Measurements from ENCODE around the gene ABCA13.

ABCA13 gene

DNA sequence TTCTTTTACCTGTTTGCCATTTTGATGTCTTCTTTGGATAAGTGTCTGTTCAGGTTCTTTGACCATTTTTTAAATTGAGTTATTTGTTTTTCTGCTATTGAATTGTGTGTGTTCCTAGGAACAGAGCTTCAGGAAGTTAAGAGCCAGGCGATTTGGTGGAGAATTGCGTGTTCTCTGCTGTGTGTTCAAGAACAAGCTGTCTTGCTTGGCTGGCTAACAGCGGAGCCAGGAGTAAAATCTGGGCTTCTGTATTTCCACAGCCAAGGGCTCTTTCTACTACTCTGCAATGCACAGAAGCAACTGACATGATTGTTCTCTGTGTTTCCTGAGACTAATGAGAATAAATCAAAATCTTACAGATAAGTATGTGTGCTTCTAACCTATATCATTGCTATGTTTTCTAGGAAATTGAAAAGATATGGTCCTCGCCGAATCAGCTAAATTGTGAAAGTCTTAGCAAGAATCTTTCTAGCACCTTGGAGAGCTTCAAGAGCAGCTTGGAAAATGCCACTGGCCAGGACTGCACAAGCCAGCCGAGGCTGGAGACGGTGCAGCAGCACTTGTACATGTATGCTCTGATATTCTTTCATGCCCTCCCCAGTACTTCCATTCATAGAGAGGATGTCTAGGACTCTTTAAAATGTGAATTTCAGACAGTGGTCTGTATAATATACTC is 124.2 kb downstream of the ABCA13 start:
- no peak for DNase-seq (ENCODE audit: low read depth in 1 of 2, low spot score in 1 of 2)

DNA sequence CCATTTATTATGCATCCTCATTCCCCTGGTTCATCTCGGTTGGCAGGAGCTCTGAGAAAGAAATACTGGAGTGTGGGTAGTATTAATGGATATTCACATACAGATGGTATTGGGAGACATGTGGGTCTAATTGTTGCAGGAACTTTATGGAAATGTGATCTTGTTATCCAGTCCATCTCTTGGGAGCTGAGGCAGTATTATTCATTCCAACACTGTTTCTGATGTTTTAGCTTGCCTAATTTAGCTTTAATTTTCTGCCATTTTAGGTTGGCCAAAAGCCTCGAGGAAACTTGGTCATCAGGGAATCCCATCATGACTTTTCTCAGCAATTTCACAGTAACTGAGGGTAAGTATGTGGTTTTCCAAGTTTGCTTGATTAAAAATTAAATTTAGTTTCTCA is 125.7 kb downstream of the ABCA13 start:
- DNase-seq (ENCODE audit: low read depth in 1 of 2, low spot score in 1 of 2): no peak

DNA sequence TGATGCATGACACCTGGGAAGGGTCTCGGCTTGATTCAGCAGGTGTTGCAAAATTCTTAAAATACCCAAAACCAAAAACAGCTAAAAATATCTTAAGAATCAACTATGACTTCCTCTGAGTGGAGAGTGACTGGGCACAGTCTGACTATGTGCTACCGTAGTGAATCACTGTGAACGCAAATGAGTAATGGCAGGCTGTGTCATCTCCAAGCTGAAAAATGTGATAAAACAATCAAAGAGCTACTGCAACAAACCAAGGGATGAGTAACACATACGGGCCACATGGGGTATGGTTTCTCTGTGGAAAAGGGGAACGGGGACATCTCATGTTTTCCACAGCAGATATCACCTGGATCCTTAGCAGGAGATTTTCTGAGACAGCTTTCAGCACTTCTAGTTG is 127.5 kb downstream of the ABCA13 start:
- no peak for DNase-seq (ENCODE audit: low read depth in 1 of 2, low spot score in 1 of 2)

DNA sequence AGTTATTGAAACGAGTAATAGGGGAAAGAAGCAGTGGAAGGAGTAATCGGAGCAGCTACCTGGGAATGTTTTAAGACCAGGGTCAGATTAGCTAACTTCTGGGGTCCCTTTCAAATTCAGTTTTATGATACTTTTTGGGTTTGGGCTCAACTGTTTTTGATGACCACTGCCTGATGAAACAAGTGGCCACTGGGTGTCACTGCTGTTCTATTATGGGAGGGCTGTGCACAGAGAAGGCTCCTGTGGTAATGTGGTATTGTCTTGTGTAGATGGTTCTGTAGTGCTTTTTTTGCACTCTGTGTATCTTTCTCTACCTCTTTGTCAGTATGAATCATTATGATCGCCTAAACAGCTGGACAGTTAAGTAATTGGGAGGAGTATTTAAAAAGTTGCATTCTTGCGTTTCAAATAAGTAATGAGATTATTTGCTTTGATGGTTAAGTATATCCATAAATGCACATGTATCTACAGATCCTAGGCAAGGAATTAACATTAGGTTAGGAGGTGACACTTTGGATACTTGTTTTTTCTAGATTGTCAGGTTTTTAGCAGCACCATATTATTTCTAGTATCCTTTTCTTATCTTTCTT is 128.4 kb downstream of the ABCA13 start:
- DNase-seq (ENCODE audit: low read depth in 1 of 2, low spot score in 1 of 2): no peak

DNA sequence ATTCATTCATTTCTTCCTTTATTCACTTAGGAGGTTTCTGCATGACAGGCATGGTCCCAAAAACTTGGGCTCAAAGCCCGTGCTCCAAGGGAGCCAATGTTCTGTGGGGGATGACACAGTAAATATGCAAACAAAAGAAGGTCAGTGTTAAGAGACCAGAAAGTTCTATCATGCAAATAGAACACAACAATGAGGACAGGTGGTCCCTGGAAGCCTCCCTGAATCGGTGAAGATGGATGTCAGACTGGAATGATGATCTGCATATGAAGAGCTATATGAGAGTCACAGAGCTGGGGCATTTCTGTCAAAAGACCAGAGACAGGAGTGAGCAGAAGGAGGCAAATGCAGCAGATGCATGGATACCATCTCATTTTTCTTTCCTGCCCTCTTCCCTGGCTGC is 129.0 kb downstream of the ABCA13 start:
- no peak for DNase-seq (ENCODE audit: low read depth in 1 of 2, low spot score in 1 of 2)

DNA sequence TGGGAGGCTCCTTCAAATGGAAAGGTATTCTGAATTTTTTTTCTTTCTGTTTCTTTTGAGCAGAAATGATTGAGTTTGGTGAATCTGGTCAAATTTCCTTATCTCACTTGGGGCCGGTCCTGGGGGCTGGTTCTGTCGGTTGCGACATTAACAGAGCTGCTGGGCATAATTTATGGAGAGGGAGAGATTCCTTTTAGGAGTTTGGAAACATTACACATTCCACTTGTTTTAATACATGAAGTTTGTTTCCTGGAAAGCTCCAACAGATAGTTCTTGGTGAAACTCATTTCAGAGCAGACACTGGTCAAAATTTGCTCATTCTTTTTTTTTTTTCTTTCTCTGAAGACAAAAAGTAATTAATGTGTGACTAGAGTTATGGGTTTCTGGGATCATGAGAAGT is 129.9 kb downstream of the ABCA13 start:
- no peak for DNase-seq (ENCODE audit: low read depth in 1 of 2, low spot score in 1 of 2)

- DNase-seq (ENCODE audit: low read depth in 1 of 2, low spot score in 1 of 2): no peak
Observed at GRCh38 chr7:48304641-48305040, 133.4 kb downstream of the ABCA13 start.

DNA sequence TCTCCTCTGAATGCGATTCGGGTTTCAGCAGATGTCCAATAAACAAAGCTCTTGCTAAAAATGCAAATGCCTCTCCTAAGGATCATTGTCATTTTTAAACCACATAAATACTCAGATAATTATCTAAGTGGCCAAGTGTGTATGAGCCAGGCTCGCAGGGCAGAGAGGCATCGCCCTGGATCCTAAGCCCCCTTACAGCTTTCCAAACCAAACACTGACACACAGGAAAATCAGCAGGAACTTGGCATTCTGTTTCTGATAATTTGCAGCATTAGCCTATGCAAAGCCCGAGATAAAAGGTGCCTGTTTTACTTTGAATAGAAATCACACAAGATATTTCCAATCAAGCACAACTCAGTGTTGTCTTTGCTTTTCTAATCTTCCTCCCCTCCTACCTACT is 134.4 kb downstream of the ABCA13 start:
- no peak for DNase-seq (ENCODE audit: low read depth in 1 of 2, low spot score in 1 of 2)

DNA sequence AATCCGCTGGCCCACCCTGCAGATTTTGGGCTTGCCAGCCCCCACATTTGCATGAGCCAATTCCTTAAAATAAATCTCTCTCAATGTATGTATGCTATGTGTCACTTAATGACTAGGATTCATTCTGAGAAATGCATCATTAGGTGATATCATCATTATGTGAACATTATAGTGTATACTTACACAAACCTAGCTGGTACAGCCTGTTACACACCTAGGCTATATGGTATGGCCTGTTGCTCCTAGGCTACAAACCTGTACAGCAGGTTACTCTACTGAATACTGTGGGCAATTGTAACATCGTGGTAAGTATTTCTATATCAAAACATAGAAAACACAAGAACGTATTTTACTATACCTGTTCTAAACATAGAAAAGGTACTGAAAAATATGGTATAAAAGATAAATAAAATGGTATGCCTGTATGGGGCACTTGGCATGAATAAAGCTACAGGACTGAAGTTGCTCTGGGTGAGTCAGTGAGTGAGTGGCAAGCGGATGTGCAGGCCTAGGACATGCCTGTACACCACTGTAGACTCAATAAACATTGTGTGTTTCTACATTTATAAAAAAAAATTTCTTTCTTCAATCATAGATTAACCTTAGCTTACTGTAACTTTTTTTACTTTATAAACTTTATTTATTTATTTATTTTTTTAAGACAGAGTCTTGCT is 135.9 kb downstream of the ABCA13 start:
- DNase-seq (ENCODE audit: low read depth in 1 of 2, low spot score in 1 of 2): no peak

DNA sequence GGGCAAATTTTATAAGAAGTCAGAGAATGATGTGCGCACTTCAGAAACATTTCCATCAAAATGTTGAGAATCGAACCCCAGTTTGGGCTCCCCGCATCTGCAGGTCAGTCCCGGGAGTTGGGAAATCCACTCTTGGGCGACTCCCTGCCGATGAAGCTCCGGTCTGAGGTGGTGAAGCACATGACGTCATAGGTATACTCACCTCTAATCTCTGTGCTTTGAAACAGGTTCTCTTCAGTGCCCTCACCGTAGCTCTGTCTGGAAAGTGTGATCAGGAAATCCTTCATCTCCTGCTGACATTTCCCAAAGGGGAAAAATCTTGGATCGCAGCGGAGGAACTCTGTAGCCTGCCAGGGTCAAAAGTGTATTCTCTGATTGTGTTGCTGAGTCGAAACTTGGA is 138.5 kb downstream of the ABCA13 start:
- DNase-seq (ENCODE audit: low read depth in 1 of 2, low spot score in 1 of 2): no peak

- DNase-seq (ENCODE audit: low read depth in 1 of 2, low spot score in 1 of 2): no peak
Observed at GRCh38 chr7:48311464-48312100, 140.3 kb downstream of the ABCA13 start.

- DNase-seq (ENCODE audit: low read depth in 1 of 2, low spot score in 1 of 2): no peak
Observed at GRCh38 chr7:48312151-48312550, 140.9 kb downstream of the ABCA13 start.

- no peak for DNase-seq (ENCODE audit: low read depth in 1 of 2, low spot score in 1 of 2)
Observed at GRCh38 chr7:48316768-48317167, 145.5 kb downstream of the ABCA13 start.

- DNase-seq (ENCODE audit: low read depth in 1 of 2, low spot score in 1 of 2): no peak
Observed at GRCh38 chr7:48317360-48317759, 146.1 kb downstream of the ABCA13 start.

DNA sequence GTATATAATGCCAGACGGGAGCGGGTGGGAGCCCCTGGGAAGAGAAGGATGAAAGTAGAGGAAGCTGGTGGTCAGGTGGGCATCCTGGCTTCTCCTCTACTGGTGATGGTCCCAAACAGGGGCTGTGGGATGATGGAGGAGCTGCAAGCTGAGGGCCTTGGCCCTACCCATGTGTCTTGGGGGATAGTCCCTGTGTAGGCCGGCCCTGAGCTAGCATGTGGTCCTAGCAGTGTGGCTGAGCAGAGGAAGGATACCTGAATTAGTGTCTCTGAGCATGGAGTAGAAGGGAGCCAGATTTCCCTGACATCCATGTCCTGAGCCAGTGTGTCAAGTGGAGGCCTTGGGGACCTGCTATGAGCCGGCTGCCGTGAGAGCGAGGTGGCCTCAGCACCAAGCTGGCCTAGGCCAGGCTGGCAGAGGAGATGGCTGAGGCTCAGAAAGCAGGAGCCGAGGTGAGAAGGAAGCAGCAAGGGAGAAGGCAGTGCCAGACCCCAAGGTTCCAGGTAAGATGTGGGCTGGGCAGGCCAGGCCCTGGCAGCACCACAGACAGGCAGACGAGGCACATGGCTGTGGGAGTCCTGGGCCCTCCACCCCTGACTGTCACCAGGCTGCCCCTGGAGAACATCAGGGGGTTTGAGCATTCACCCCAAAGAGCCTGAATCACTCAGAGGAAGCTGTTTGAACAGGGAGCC is 150.2 kb downstream of the ABCA13 start:
- DNase-seq (ENCODE audit: low read depth in 1 of 2, low spot score in 1 of 2): no peak

DNA sequence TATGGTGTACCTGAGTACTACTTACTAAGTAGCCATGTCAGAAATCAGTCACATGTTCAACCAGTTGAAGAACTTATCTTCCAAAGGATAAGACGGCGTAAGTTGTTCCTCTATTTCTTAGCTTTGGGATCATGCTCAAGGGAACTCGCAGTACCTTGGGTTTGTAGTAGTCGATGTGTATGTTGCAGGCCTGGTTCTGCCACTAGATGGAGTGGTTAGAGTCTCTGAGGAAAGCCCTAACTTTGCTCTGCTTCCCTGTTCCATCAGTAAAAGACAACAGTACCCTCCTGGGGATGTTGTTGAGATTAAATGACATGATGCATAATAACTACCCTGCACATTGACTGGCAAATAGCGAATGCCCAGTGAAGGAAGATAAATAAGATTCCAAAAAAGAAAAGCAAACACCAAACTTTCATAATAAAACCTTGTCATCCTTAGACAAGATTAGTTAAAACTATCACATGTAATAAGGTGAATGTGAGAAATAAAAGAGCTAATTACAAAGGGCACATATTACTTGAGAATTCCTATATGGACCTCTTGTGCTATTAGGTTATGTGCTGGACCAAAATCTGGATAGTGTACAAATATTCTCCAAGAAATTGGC is 165.9 kb downstream of the ABCA13 start:
- no peak for DNase-seq (ENCODE audit: low read depth in 1 of 2, low spot score in 1 of 2)

DNA sequence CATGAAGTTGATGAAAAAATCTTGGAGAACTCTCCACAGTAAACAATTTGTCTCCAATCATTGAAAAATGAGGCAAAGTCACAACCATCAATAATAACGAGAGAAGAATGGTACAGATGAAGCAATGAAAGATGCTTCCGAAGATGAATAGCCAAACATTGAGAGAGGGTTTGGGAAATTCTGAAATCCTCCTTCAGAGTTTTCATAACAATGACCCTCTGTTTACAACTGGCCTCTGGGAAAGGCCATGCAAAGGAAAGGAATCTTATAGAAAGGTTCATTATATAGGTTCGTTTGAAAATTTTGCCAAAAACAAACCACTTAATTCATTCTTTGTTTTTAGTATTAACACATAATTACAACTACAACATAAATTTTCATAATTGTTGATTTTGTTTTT is 166.5 kb downstream of the ABCA13 start:
- no peak for DNase-seq (ENCODE audit: low read depth in 1 of 2, low spot score in 1 of 2)

DNA sequence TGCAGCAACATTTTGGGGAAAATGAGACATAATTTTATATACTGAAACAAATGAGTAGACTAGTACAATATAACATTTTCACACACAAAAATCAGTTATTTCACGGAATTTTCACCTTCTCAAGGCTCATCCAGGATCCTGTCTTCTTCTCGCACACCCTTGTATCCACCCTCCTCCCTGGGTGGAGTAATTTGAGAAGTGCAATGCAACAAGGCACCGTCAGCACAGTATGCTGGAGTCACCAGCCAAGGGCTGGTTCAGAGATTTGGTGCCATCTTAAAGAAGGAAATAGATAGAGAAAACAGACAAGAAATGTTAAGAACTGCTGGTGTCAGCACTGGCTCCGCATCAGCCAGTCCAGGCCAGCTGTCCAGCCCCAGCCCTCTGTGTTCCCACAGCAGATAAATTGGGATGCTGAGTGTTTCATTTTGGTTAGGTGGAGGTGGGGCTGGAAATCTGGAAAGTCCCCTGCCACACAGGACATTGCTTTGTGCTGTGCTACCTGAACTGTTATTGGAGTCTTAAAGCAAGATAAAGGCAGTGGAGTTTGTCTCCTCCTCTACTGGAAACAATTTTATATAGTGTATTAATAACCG is 176.1 kb downstream of the ABCA13 start:
- no peak for DNase-seq (ENCODE audit: low read depth in 1 of 2, low spot score in 1 of 2)

DNA sequence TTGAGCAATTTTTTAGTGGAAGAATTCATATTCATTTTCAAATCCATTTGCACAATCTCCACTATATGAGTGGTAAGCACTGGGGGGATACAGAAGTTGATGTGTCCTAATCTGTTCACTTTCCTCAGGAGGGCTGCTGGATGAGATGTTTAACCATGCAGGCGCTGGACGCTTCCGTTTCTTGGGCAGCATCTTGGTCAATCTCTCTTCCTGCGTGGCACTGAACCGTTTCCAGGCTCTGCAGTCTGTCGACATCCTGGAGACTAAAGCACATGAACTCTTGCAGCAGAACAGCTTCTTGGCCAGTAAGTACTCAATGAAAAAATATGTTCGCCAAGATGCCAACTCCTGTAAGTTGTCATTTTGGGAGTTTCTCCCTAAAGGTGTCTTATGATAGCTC is 179.3 kb downstream of the ABCA13 start:
- DNase-seq (ENCODE audit: low read depth in 1 of 2, low spot score in 1 of 2): no peak

DNA sequence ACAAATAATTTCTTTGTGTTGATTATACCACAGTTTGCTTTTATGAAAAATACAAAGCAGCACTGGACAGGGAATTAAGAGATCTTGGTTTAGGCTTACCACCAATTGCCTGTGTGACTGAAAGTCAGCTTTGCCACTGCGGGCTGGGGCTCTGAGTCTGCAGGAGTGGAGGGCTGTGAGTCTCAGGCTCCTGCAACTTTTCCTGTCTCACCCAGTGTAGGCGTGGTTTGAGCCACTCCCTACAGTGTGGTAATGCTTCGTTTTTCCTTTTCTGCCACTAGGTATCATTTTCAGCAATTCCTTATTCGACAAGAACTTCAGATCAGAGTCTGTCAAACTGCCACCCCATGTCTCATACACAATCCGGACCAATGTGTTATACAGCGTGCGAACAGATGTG is 180.6 kb downstream of the ABCA13 start:
- DNase-seq (ENCODE audit: low read depth in 1 of 2, low spot score in 1 of 2): no peak

DNA sequence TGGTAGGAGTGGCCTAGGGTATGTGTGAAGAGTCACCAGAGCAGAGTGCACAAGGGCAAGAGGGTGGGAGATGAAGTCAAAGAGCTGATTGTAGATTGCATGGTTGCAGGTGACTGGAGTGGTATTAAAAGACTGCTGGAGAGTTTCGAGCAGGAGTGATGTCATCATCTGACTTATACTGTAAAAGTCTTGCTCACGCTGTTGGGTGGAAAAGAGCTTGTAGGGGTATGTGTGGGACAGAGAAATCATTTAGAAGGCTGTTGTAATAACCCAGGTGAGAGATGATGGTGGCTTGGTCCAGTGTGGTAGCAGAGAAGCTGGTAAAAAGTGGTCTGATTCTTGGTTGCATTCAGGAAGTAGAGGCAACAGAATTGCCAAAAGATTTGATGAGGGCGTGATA is 184.1 kb downstream of the ABCA13 start:
- DNase-seq (ENCODE audit: low read depth in 1 of 2, low spot score in 1 of 2): no peak
